WERI-Rb-1 (cell line): ENCODE data around the gene CHST9.
"Not testable (repeated sequence)": the region's sequence is repeated elsewhere in the genome, so short reads cannot be mapped to it uniquely, and the experiment has no call there.

Source experiments
- DNase-seq: peaks from one replicate; pipeline ENCODE4 v3.0.0-alpha.2; 2020
- H3K27ac ChIP-seq: fragments of 250-450 bp; sonication (Bioruptor Pico); 2 replicates; pipeline ENCODE4 v1.5.1; 2020; ENCODE audit warnings: mild to moderate bottlenecking, moderate library complexity
- H3K27me3 ChIP-seq: fragments of 250-450 bp; sonication (Bioruptor Pico); 2 replicates; pipeline ENCODE4 v1.5.1; 2021; ENCODE audit warnings: mild to moderate bottlenecking, low read depth, moderate library complexity; ENCODE audit not compliant: insufficient read depth, severe bottlenecking
- H3K36me3 ChIP-seq: fragments of 250-450 bp; sonication (Bioruptor Pico); 2 replicates; pipeline ENCODE4 v1.5.1; 2020; ENCODE audit warnings: mild to moderate bottlenecking, moderate library complexity
- H3K4me3 ChIP-seq: 2 replicates; pipeline ENCODE4 v1.5.1; 2011; ENCODE audit warnings: low read depth, mild to moderate bottlenecking, control low read depth, low read length
- H3K9me3 ChIP-seq: fragments of 250-450 bp; sonication (Bioruptor Pico); 2 replicates; pipeline ENCODE4 v1.5.1; 2021; ENCODE audit warnings: mild to moderate bottlenecking, moderate library complexity; ENCODE audit not compliant: severe bottlenecking
- TF ChIP-seq, protein P1 (sequence below): IDR thresholded peaks from 2 replicates; pipeline ENCODE4 v1.5.1; 2011; ENCODE audit warnings: low read depth, mild to moderate bottlenecking, control low read depth, inconsistent platforms, low read length

CHST9 gene

DNA sequence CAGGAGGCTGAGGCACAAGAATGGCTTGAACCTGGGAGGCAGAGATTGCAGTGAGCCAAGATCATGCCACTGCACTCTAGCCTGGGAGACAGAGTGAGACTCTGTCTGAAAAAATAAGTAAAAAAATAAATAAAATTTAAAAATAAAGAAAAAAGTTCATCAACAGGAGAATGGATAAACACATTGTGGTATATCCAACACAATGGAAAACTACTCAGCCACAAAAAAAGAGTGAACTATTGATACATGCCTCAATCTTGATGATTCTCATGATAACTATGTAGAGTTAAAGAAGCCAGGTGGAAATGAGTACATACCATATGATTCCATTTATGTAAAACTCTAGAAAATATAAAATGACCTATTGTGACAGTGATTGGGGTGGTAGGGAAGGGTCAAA is 195.3 kb downstream of the CHST9 start:
- no peak for DNase-seq
- TF ChIP-seq, protein P1, sequence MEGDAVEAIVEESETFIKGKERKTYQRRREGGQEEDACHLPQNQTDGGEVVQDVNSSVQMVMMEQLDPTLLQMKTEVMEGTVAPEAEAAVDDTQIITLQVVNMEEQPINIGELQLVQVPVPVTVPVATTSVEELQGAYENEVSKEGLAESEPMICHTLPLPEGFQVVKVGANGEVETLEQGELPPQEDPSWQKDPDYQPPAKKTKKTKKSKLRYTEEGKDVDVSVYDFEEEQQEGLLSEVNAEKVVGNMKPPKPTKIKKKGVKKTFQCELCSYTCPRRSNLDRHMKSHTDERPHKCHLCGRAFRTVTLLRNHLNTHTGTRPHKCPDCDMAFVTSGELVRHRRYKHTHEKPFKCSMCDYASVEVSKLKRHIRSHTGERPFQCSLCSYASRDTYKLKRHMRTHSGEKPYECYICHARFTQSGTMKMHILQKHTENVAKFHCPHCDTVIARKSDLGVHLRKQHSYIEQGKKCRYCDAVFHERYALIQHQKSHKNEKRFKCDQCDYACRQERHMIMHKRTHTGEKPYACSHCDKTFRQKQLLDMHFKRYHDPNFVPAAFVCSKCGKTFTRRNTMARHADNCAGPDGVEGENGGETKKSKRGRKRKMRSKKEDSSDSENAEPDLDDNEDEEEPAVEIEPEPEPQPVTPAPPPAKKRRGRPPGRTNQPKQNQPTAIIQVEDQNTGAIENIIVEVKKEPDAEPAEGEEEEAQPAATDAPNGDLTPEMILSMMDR: no peak
- Histone ChIP-seq H3K4me3 (no peak overlapping the region), H3K27me3 (no peaks in the 10 kb centered on the region), H3K27ac (no peak overlapping the region), H3K36me3 (no peaks in the 10 kb centered on the region), H3K9me3 (peaks cover 6% of the 10 kb centered on the region)

DNA sequence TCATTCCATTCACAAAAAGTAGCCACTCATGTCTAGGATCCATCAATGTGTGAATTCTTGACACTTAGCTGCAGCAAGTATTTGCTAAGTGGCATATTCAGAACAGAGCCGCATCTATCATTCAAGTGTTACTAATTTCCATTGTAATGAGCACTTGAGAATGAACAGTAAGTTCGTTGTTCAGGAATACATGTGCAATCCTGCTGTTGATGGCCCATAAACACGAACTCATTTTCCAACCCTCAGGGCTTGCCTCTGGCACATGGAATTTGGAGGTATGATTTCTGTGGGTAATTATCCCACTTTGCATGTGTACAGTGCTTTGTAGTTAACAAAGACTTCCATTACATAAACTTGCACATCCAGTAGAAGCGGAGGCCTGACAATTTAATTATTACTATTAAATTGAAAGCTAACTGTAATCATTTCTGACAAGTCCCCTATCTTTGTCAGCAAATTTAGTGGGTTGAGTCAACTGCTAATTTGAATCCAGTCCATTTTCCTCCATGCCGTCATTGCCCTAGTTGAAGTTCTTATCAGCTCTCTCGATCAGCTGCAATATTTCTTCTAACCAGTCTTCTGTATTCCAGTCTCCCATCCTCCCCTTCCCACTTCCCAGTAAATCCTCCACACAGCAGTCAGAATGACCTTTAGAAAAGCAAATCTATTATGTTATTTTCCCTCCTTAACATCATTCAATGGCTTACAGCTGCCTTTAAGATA is 203.6 kb downstream of the CHST9 start:
- H3K9me3 ChIP-seq: no peaks in the 10 kb centered on the region
- no peaks in the 10 kb centered on the region for H3K36me3 ChIP-seq
- DNase-seq: no peak
- H3K4me3 ChIP-seq: no peak overlapping the region
- no peak overlapping the region for H3K27ac ChIP-seq
- TF ChIP-seq, protein P1: no peak
- H3K27me3 ChIP-seq: no peaks in the 10 kb centered on the region

DNA sequence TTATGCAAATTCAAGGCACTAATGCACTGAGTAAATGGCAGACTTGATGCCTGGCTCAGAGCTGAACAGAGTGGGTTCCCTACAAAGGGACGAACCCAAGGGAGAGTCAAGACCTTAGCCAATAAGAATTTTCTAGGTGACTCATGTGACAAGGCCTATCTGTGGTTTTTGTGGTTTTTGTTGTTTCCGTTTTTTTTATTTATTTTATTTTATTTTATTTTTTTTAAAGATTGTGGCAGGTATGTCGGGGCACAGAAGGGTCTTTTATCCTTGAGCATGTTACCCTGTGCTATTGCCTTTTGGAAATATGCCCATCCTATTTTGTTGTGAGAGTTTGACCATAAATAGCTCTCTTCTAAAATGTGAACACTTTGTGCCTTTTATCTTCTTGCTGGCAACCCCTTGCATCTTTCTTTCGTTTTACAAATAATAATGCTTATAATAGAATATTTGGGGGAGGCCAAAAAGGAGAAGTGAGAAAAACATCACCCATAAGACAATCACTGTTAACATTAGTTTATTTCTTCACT is 206.2 kb downstream of the CHST9 start:
- Histone ChIP-seq H3K4me3 (no peak overlapping the region), H3K27me3 (no peaks in the 10 kb centered on the region), H3K27ac (no peak overlapping the region), H3K9me3 (no peaks in the 10 kb centered on the region), H3K36me3 (no peaks in the 10 kb centered on the region)
- TF ChIP-seq, protein P1: no peak
- no peak for DNase-seq

DNA sequence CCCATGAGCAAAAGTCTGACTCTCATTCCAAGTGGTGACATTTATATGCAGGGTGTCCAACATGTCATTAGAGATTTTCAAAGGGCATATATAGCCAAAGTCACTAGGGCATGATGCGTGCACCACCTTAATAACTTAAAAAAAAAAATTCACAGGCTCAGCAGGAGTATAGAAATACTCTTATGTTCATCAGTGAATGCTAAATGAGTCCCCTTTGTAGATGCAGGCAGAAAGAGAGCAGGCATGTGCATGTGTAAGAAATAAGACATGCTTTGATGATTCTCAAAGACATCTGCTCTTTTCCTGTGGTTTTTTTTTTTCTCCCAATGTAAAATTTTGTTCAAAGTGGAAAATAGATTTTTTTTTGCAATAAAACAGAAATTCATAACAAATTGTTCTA is 207.3 kb downstream of the CHST9 start:
- Histone ChIP-seq H3K27ac (no peak overlapping the region), H3K36me3 (no peaks in the 10 kb centered on the region), H3K4me3 (no peak overlapping the region), H3K9me3 (no peaks in the 10 kb centered on the region), H3K27me3 (no peaks in the 10 kb centered on the region)
- DNase-seq: no peak
- TF ChIP-seq, protein P1: no peak

DNA sequence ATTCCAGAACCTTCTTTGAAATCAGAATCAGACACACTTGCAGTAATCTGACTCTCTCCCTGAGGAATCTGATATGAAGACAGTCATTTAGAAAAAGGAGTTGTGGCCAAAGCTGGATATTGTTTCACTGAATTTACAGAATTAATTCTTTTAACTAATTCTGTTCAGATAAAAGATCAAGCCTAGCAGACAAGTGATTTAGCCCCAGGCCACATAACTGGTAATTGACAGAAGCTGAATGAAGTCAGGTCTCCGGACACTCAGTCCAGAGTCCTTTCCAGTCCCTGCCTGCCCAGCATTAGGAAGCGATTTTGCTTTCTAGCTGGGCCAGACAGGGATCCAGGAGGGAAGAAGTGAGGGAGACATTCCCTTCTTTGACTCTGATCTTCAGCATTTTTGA is 208.9 kb downstream of the CHST9 start:
- Histone ChIP-seq H3K27ac (no peak overlapping the region), H3K27me3 (no peaks in the 10 kb centered on the region), H3K36me3 (no peaks in the 10 kb centered on the region), H3K9me3 (no peaks in the 10 kb centered on the region), H3K4me3 (no peak overlapping the region)
- TF ChIP-seq, protein P1: no peak
- no peak for DNase-seq

DNA sequence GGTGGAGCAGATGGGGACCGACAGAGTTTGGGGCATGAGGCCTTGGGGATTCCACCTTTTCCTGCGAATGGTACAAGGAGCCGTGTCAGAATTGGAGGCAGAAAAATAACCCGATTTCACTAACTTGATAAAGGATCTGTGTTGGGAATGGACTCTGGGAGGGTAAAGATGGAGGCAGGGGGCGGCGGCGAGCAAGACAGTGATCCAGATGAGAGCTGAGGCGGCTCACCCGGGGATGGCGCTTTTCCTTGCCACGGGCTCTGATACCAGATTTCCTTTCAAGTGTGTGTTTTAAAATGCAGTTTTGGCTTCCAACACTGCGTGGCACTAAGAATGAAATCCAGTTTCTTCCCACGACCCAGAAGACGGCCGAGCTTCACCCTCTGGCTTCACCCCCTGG is 212.6 kb downstream of the CHST9 start:
- H3K4me3 ChIP-seq, H3K9me3 ChIP-seq, H3K27me3 ChIP-seq, H3K27ac ChIP-seq, H3K36me3 ChIP-seq, DNase-seq: not testable (repeated sequence)
